Lower leg skin (tissue), 3 donors: Measurements from ENCODE around the gene CFAP221.

ENCODE experiments used
- CTCF ChIP-seq, 3 donors: fragments of 450-650 bp; IDR thresholded peaks; one replicate each; pipeline ENCODE4 v1.5.1; 2016; ENCODE audit warnings: antibody characterized with exemption in 3 of 3, mild to moderate bottlenecking in 3 of 3, moderate library complexity in 2 of 3
- POLR2A ChIP-seq, 2 donors: fragments of 450-650 bp; IDR thresholded peaks; one replicate each; pipeline ENCODE4 v1.6.1; 2016 to 2017; ENCODE audit warnings: antibody characterized with exemption in 2 of 2, mild to moderate bottlenecking in 1 of 2, moderate library complexity in 1 of 2

GRCh38 chr2:119598596-119599263, 54.5 kb downstream of the CFAP221 start:
- TF ChIP-seq CTCF (IDR thresholded peaks at IDR 0.05) (no peak), POLR2A (IDR thresholded peaks at IDR 0.05) (no peak)
